BE2C (cell line): Measurements from ENCODE around the gene DMRTB1.

Source experiments
- DNase-seq: peaks from one replicate; pipeline ENCODE4 v3.0.0-alpha.2; 2020
- H3K27me3 ChIP-seq: fragments of 250-450 bp; sonication (Bioruptor Pico); 2 replicates; pipeline ENCODE4 v1.5.1; 2020; ENCODE audit warnings: mild to moderate bottlenecking
- H3K36me3 ChIP-seq: fragments of 250-450 bp; sonication (Bioruptor Pico); 2 replicates; pipeline ENCODE4 v1.5.1; 2020; ENCODE audit warnings: mild to moderate bottlenecking
- H3K4me1 ChIP-seq: fragments of 250-450 bp; sonication (Bioruptor Pico); 2 replicates; pipeline ENCODE4 v1.5.1; 2020
- H3K4me3 ChIP-seq: 2 replicates; pipeline ENCODE4 v1.5.1; 2011; ENCODE audit warnings: low read depth, low read length
- H3K9me3 ChIP-seq: fragments of 250-450 bp; sonication (Bioruptor Pico); 2 replicates; pipeline ENCODE4 v1.5.1; 2020
- TF ChIP-seq, protein P1 (sequence below): IDR thresholded peaks from 2 replicates; pipeline ENCODE4 v1.5.1; 2012; ENCODE audit warnings: mild to moderate bottlenecking, low read depth, low read length

Gene DMRTB1

DNA sequence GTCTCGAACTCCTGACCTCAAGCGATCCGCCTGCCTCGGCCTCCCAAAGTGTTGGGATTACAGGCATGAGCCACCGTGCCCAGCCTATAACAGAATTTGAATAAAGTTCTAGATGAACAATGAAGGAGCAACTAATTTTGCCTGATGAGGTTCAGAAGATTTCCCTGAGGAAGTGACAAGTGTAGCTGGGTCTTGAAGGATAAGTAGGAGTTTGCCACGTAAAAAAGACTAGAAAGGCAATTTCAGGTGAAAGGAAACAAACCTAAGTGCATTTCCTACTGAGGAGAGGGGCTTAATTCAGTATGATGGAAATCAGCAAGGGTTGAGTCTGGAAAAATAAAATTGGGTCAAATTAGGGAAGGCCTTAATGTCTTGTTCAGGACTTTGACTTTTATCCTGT is 18.6 kb upstream of the DMRTB1 start:
- TF ChIP-seq, protein P1, sequence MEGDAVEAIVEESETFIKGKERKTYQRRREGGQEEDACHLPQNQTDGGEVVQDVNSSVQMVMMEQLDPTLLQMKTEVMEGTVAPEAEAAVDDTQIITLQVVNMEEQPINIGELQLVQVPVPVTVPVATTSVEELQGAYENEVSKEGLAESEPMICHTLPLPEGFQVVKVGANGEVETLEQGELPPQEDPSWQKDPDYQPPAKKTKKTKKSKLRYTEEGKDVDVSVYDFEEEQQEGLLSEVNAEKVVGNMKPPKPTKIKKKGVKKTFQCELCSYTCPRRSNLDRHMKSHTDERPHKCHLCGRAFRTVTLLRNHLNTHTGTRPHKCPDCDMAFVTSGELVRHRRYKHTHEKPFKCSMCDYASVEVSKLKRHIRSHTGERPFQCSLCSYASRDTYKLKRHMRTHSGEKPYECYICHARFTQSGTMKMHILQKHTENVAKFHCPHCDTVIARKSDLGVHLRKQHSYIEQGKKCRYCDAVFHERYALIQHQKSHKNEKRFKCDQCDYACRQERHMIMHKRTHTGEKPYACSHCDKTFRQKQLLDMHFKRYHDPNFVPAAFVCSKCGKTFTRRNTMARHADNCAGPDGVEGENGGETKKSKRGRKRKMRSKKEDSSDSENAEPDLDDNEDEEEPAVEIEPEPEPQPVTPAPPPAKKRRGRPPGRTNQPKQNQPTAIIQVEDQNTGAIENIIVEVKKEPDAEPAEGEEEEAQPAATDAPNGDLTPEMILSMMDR = no peak
- H3K27me3 ChIP-seq = no peaks in the 10 kb centered on the region
- H3K36me3 ChIP-seq = no peaks in the 10 kb centered on the region
- no peak for DNase-seq
- H3K4me1 ChIP-seq = no peaks in the 10 kb centered on the region
- H3K9me3 ChIP-seq = no peaks in the 10 kb centered on the region
- H3K4me3 ChIP-seq = no peak overlapping the region

GRCh38 chr1:53442299-53442698 is 16.9 kb upstream of the DMRTB1 start:
- H3K36me3 ChIP-seq = no peaks in the 10 kb centered on the region
- no peaks in the 10 kb centered on the region for H3K4me1 ChIP-seq
- H3K27me3 ChIP-seq = no peaks in the 10 kb centered on the region
- no peak overlapping the region for H3K4me3 ChIP-seq
- DNase-seq = no peak
- H3K9me3 ChIP-seq = no peaks in the 10 kb centered on the region
- TF ChIP-seq, protein P1 = no peak

GRCh38 chr1:53446051-53446450 is 13.1 kb upstream of the DMRTB1 start:
- H3K9me3 ChIP-seq = no peaks in the 10 kb centered on the region
- no peaks in the 10 kb centered on the region for H3K27me3 ChIP-seq
- H3K36me3 ChIP-seq = no peaks in the 10 kb centered on the region
- H3K4me3 ChIP-seq = no peak overlapping the region
- no peaks in the 10 kb centered on the region for H3K4me1 ChIP-seq
- no peak for DNase-seq
- TF ChIP-seq, protein P1 = no peak

DNA sequence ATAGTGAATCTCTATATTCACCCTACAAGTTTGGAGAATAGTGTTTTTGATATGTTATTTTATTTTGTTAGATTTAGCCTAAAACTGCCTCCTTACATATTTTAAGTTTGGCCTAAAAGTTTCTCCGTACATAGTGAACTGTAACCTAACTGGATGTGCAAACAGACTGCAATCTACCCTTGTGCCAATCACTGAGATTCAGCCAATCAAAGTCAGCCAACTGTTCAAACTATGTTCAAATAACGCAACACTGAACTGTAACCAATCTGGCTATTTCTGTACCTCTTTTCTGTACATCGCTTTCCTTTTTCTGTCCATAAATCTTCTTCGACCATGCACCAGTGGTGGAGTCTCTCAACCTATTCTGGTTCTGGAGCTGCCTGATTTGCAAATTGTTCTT is 11.8 kb upstream of the DMRTB1 start:
- no peaks in the 10 kb centered on the region for H3K27me3 ChIP-seq
- DNase-seq = no peak
- TF ChIP-seq, protein P1 = no peak
- no peak overlapping the region for H3K4me3 ChIP-seq
- H3K36me3 ChIP-seq = no peaks in the 10 kb centered on the region
- no peaks in the 10 kb centered on the region for H3K9me3 ChIP-seq
- no peaks in the 10 kb centered on the region for H3K4me1 ChIP-seq

DNA sequence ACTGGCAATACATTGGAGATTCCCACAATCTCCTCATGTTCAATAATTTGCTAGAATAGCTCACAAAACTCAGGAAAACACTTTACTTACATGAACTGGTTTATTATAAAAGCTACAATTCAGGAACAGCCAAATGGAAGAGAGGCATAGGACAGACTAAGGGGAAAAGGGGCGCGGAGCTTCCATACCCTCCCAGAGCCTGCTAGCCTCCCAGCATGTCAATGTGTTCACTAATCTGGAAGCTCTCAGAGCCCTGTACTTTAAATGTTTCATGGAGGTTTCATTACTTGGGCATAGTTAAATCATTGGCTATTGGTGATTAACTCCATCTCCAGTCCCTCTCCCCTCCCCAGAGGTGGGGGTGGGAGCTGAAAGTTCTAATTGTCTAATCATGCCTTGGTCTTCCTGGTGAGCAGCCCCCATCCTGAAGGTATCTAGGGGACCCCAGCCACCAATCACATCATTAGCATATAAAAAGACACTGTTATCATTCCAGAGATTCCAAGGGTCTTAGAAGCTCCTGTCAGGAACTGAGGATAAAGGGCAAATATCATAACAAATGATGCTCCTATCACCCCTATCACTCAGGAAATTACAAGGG is 10.9 kb upstream of the DMRTB1 start:
- no peaks in the 10 kb centered on the region for H3K4me1 ChIP-seq
- DNase-seq = no peak
- no peaks in the 10 kb centered on the region for H3K36me3 ChIP-seq
- no peak overlapping the region for H3K4me3 ChIP-seq
- no peaks in the 10 kb centered on the region for H3K9me3 ChIP-seq
- no peaks in the 10 kb centered on the region for H3K27me3 ChIP-seq
- TF ChIP-seq, protein P1 = no peak

GRCh38 chr1:53449021-53449420 is 10.2 kb upstream of the DMRTB1 start:
- no peaks in the 10 kb centered on the region for H3K36me3 ChIP-seq

More at GRCh38 chr1:53449021-53449420, 10.2 kb upstream of the DMRTB1 start:
- H3K4me3 ChIP-seq = no peak overlapping the region
- no peaks in the 10 kb centered on the region for H3K27me3 ChIP-seq
- DNase-seq = no peak
- H3K4me1 ChIP-seq = no peaks in the 10 kb centered on the region
- no peaks in the 10 kb centered on the region for H3K9me3 ChIP-seq
- TF ChIP-seq, protein P1 = no peak
